Mucosa of rectum (tissue), 2 donors: Measurements from ENCODE around the gene FOXJ3.
"Not testable (repeated sequence)": the region's sequence is repeated elsewhere in the genome, so short reads cannot be mapped to it uniquely, and the experiment has no call there.

Source experiments
- H3K27ac ChIP-seq, 2 donors: one replicate each; pipeline ENCODE4 v1.7.0; 2013; ENCODE audit warnings: inconsistent platforms in 2 of 2, low read depth in 2 of 2, low read length in 2 of 2
- H3K27me3 ChIP-seq, 2 donors: one replicate each; pipeline ENCODE4 v1.7.0; 2013; ENCODE audit warnings: low read length in 2 of 2; ENCODE audit not compliant: control insufficient read depth in 2 of 2, insufficient read depth in 2 of 2
- H3K36me3 ChIP-seq, 2 donors: one replicate each; pipeline ENCODE4 v1.7.0; 2013; ENCODE audit warnings: low read length in 2 of 2; ENCODE audit not compliant: control insufficient read depth in 2 of 2, insufficient read depth in 2 of 2
- H3K4me1 ChIP-seq, 2 donors: one replicate each; pipeline ENCODE4 v1.7.0; 2013; ENCODE audit warnings: low read length in 2 of 2, mild to moderate bottlenecking in 1 of 2; ENCODE audit not compliant: control insufficient read depth in 2 of 2, insufficient read depth in 2 of 2
- H3K4me3 ChIP-seq, 2 donors: one replicate each; pipeline ENCODE4 v1.7.0; 2013; ENCODE audit warnings: low read length in 2 of 2
- H3K9ac ChIP-seq, 2 donors: one replicate each; pipeline ENCODE4 v1.7.0; 2013; ENCODE audit warnings: low read length in 2 of 2, low read depth in 1 of 2, mild to moderate bottlenecking in 1 of 2
- H3K9me3 ChIP-seq, 2 donors: one replicate each; pipeline ENCODE4 v1.7.0; 2013; ENCODE audit warnings: low read length in 2 of 2; ENCODE audit not compliant: control insufficient read depth in 2 of 2
- donor health status: healthy.
- donor health status: Normal muscosa, but diverticular disease.

FOXJ3 gene

GRCh38 chr1:42206930-42207329, 128.1 kb downstream of the FOXJ3 start:
- H3K27ac ChIP-seq, H3K9me3 ChIP-seq, H3K36me3 ChIP-seq, H3K4me3 ChIP-seq, H3K27me3 ChIP-seq, H3K4me1 ChIP-seq, H3K9ac ChIP-seq: not testable (repeated sequence)

GRCh38 chr1:42206164-42206563, 128.9 kb downstream of the FOXJ3 start:
- H3K27me3 ChIP-seq, result no peaks in the 10 kb centered on the region
- no peaks in the 10 kb centered on the region for H3K9me3 ChIP-seq
- peaks cover 3 to 5% of the 10 kb centered on the region in 2 donors for H3K36me3 ChIP-seq
- peaks cover 0 to 4% of the 10 kb centered on the region in 2 donors for H3K4me1 ChIP-seq
- H3K4me3 ChIP-seq, result no peak overlapping the region
- no peak overlapping the region for H3K27ac ChIP-seq
- H3K9ac ChIP-seq, result no peak overlapping the region

DNA sequence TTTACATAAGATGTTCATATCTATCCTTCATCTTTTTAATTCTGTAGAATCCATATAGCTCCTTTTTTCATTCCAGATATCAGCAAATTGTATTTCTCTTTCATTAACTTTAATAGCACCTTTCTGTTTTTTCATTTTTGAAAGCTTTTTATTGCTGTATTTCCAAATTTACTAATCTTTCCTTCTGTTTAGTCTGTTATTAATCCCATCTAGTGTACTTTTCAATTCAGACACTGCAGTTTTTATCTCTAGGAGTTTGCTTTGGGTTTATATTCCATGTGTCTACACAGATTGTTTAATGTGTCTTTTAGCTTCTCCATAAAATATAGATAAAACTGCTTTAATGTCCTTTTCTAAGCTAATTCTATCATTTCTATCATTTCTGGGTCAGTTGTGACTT, 133.0 kb downstream of the FOXJ3 start:
- peaks cover 14% of the 10 kb centered on the region in 2 donors for H3K36me3 ChIP-seq
- H3K27me3 ChIP-seq, result no peaks in the 10 kb centered on the region
- H3K4me1 ChIP-seq, result no peaks in the 10 kb centered on the region
- no peak overlapping the region for H3K27ac ChIP-seq
- no peak overlapping the region for H3K9ac ChIP-seq
- no peaks in the 10 kb centered on the region for H3K9me3 ChIP-seq
- H3K4me3 ChIP-seq, result no peak overlapping the region

- Histone ChIP-seq H3K4me3 (no peak overlapping the region), H3K27me3 (no peaks in the 10 kb centered on the region), H3K9ac (no peak overlapping the region), H3K36me3 (peaks cover 22 to 26% of the 10 kb centered on the region in 2 donors), H3K27ac (peak overlapping the region in 1 of 2 donors; percentile 60), H3K4me1 (no peaks in the 10 kb centered on the region), H3K9me3 (no peaks in the 10 kb centered on the region)
Measured at GRCh38 chr1:42198251-42198650, 136.8 kb downstream of the FOXJ3 start.

- Histone ChIP-seq H3K27ac (no peak overlapping the region), H3K36me3 (peaks cover 28 to 33% of the 10 kb centered on the region in 2 donors), H3K4me3 (no peak overlapping the region), H3K9ac (no peak overlapping the region), H3K27me3 (no peaks in the 10 kb centered on the region), H3K4me1 (no peaks in the 10 kb centered on the region), H3K9me3 (no peaks in the 10 kb centered on the region)
Measured at GRCh38 chr1:42195841-42196240, 139.2 kb downstream of the FOXJ3 start.

GRCh38 chr1:42192106-42192505, 142.9 kb downstream of the FOXJ3 start:
- Histone ChIP-seq H3K36me3 (peaks cover 27 to 52% of the 10 kb centered on the region in 2 donors), H3K4me1 (no peaks in the 10 kb centered on the region), H3K9me3 (no peaks in the 10 kb centered on the region), H3K4me3 (no peak overlapping the region), H3K9ac (no peak overlapping the region), H3K27me3 (no peaks in the 10 kb centered on the region), H3K27ac (no peak overlapping the region)

DNA sequence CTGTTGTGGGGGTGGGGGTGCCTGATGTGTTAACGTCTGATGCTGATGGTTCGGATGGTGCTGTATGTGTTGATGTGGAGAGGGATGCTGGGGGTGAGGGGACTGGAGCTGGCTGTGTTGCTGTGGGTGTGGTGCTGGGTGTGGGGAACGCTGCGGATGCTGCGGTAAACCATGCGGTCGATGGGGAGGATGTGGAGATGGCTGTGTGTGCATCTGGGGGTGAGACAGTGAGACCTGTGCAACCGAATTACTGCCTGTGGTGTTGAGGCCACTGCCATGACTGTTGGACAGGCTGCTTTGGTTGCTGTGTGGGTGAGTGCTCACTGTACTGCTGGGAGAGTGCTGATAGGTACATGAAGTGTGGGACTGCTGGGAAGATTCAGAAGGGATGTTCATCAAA, 143.7 kb downstream of the FOXJ3 start:
- no peaks in the 10 kb centered on the region for H3K27me3 ChIP-seq
- no peak overlapping the region for H3K27ac ChIP-seq
- H3K9ac ChIP-seq, result no peak overlapping the region
- H3K36me3 ChIP-seq, result peaks cover 26 to 57% of the 10 kb centered on the region in 2 donors
- no peaks in the 10 kb centered on the region for H3K4me1 ChIP-seq
- no peaks in the 10 kb centered on the region for H3K9me3 ChIP-seq
- H3K4me3 ChIP-seq, result no peak overlapping the region

DNA sequence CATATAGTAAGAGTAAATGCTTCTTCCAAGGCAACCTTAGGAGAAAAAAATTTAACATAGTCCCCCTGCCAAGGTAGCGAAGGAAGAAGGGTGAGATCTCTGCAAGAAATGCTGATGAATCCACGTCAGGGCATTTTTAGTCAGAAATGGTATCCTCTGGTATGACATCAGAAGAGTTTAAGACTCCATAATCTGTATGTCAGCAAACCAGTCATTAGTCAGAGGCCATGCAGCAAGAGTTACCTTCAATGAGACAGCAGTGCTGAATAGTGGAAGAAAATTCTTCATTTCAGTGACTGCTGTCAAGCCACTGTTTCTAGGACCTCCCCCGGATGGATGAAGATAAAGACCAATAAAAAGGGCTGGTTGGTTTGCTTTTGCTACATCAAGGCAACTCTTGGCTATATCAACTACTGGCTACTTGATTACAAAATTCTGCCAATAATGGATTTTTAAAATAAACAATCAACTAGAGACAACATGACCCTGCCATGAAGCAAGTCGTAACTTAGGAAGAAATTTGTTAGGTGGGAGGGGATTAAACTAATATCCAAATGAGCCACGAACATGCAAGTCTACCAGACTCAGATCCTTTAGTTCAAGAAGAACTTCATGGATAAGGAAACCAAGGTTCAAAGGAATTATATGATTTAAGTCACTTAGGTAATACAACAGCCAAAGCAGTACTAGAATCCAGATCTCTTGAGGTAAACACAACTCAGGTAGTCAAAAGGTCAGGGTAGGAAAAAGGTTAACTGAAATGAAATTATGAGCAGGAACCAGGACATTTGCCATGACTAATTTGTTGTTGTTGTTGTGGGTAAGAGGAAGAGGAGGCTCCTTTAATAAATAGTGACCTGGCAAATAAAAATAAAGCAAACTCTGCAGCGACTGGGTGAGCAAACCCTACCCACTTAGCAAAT, 144.8 kb downstream of the FOXJ3 start:
- Histone ChIP-seq H3K4me1 (no peaks in the 10 kb centered on the region), H3K9me3 (no peaks in the 10 kb centered on the region), H3K27ac (no peak overlapping the region), H3K27me3 (no peaks in the 10 kb centered on the region), H3K4me3 (no peak overlapping the region), H3K36me3 (peaks cover 26 to 54% of the 10 kb centered on the region in 2 donors), H3K9ac (no peak overlapping the region)

- Histone ChIP-seq H3K27ac (no peak overlapping the region), H3K4me3 (no peak overlapping the region), H3K9ac (no peak overlapping the region), H3K9me3 (no peaks in the 10 kb centered on the region), H3K4me1 (no peaks in the 10 kb centered on the region), H3K36me3 (peaks cover 23 to 50% of the 10 kb centered on the region in 2 donors), H3K27me3 (no peaks in the 10 kb centered on the region)
Measured at GRCh38 chr1:42186152-42186551, 148.9 kb downstream of the FOXJ3 start.

DNA sequence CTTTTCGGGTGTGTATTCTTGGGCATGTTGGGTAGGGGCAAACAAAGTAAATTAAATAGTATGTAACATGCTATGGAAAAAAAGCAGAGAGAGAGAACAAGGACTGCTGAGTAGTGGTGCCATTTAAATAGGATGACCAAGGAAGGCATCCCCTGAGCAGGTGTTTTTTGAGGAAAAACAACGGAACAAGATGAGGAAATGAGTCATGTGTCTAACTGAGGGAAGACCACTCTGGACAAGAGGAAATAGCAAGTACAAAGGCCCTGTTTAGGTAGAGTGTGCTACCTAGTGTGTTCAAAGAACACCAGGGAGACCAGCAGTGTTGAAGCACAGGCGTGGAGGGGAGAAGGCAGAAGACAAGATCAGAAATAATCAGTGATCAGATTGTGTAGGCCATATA, 150.4 kb downstream of the FOXJ3 start:
- Histone ChIP-seq H3K9ac (no peak overlapping the region), H3K27me3 (no peaks in the 10 kb centered on the region), H3K9me3 (no peaks in the 10 kb centered on the region), H3K4me1 (no peaks in the 10 kb centered on the region), H3K4me3 (no peak overlapping the region), H3K36me3 (peaks cover 31 to 47% of the 10 kb centered on the region in 2 donors), H3K27ac (no peak overlapping the region)
